Fibroblast of lung (primary cell): ENCODE data around the gene GBX2.
A peak's percentile ranks its signal among the peaks of the same experiment; 100 is the strongest.

Experiments used
- EZH2 ChIP-seq: IDR thresholded peaks from 2 replicates; pipeline ENCODE4 v1.5.1; 2012; ENCODE audit warnings: low read length, control low read depth, mild to moderate bottlenecking; ENCODE audit errors: missing control alignments
- TF ChIP-seq, protein P1 (sequence below), 2 donors: IDR thresholded peaks in 1 of 2; conservative IDR thresholded peaks in 1 of 2; 1 replicate in 1 of 2; 2 replicates in 1 of 2; pipeline ENCODE4 v1.5.1; 2011 to 2012; ENCODE audit warnings: low read length in 2 of 2, control low read depth in 1 of 2, inconsistent platforms in 1 of 2, low read depth in 1 of 2, mild to moderate bottlenecking in 1 of 2

DNA sequence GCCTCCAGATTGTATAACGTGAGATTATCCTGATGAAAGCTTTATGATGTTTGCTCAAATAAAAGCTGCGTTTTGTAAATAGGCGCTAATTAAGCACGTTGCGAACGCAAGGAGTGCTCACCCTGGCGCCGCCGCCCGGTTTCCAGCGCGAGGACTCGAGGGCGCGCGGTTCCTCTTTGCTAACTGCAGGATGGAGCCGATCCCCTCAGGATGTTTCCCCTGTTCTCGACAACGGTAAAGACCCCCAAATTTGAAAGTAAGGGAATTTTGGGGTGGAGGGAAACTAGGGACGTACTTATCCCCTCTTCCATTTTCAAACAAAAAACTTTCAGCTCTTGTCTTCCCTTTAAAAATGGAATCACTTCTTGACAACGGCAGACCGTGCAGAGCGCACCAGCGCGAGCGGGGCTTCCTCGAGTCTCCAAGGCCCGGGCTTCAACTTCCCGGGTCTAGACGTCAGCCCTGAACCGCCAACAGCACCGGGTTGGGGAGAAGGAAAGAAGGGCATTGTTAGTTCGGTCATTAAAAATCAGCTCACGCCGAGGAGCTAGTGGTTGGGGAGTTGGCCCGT is 1.1 kb upstream of the GBX2 start:
- TF ChIP-seq, protein P1, sequence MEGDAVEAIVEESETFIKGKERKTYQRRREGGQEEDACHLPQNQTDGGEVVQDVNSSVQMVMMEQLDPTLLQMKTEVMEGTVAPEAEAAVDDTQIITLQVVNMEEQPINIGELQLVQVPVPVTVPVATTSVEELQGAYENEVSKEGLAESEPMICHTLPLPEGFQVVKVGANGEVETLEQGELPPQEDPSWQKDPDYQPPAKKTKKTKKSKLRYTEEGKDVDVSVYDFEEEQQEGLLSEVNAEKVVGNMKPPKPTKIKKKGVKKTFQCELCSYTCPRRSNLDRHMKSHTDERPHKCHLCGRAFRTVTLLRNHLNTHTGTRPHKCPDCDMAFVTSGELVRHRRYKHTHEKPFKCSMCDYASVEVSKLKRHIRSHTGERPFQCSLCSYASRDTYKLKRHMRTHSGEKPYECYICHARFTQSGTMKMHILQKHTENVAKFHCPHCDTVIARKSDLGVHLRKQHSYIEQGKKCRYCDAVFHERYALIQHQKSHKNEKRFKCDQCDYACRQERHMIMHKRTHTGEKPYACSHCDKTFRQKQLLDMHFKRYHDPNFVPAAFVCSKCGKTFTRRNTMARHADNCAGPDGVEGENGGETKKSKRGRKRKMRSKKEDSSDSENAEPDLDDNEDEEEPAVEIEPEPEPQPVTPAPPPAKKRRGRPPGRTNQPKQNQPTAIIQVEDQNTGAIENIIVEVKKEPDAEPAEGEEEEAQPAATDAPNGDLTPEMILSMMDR (conservative IDR thresholded peaks at IDR 0.05 in 1 of 2, IDR thresholded peaks at IDR 0.05 in 1 of 2; ENCODE audit: low read depth in 1 of 2, low read length in 2 of 2): no peak
- peak; percentile 54 for TF ChIP-seq EZH2
